Measurements from ENCODE around the gene MNX1. TPM values are rescaled to one million over a fixed set of nuclear protein-coding genes. Genes with fewer than 3 reads are reported as not detected.

MNX1 gene
- total RNA-seq, 1 donor = not detected

DNA sequence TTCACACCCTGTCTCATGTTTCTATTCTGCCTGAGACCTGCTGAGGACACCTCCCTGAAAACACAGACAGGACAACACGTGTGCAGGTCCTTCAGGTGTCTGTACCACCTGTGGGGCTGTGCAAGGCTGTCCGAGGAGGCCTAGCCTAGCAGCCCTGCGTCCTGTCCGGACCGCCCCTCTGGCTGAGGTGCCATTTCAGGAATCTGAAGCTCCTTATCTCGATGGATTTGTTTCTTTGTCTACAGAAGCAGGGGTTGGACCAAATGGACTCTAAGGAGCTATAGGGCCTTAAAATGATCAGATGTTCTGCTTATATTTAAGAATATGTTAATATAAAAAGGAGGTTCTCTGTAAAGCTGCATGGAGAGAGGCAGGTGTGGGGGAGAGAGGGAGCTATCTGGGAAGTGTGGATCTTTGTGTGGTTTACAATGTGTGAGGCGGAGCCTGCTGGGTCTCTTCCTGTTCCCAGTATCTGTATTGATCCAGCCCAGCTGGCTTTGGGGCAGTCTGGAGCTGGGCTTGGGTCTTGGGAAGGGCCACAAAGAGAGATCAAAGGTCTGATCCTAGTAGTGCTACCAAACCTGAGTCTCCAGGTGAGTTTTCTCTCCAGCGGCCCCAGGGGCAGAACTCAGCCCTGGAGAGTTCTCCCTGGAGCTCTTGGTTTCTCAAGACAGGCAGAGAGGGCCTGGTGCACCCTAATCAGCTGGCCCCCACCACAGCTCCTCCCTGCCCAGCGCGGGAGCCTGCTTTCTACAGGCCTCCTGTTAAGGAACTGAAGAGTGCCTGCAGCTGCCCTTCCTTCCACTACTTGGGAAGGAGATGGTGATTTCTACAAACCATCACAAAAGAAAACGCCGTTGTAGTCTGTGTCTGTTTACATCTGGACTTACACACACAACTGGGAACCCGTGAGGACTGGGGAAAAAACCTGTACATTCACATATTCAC, 3.4 kb upstream of the MNX1 start:
- Histone ChIP-seq H3K4me1 (ENCODE audit: insufficient read depth, low read length) (peaks cover 13% of the 10 kb centered on the region), H3K9me3 (ENCODE audit: low read depth, low read length) (no peaks in the 10 kb centered on the region), H3K4me3 (ENCODE audit: low read length) (no peak overlapping the region), H3K27me3 (ENCODE audit: insufficient read depth, low read length) (peaks cover 87% of the 10 kb centered on the region)

DNA sequence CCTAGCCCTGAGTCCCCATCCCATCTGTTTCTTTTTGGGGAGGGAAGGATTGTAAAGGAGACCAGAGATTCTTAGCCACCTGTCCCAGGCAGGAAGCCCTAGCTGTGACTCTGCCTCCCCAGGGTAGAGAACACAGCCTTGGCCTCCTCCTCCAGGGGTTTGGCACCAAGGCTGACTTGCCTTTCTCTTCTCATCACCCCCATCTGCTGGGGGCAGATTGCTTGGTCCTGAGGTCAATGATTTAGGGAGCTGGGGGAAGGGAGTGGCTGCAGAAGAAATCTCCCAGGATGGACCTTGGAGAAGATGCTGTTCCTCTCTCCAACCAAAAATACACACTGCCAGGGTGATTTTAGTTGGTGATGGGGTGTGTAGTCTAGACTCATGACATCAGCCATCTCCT, 2.6 kb upstream of the MNX1 start:
- Histone ChIP-seq H3K27me3 (ENCODE audit: insufficient read depth, low read length) (peaks cover 87% of the 10 kb centered on the region), H3K9me3 (ENCODE audit: low read depth, low read length) (no peaks in the 10 kb centered on the region), H3K4me1 (ENCODE audit: insufficient read depth, low read length) (peaks cover 13% of the 10 kb centered on the region), H3K4me3 (ENCODE audit: low read length) (no peak overlapping the region)

- H3K4me1 ChIP-seq (ENCODE audit: insufficient read depth, low read length) = peaks cover 13% of the 10 kb centered on the region
These were observed 1.7 kb upstream of the MNX1 start for GRCh38 chr7:157012113-157012547.

GRCh38 chr7:157011333-157012112, 1.1 kb upstream of the MNX1 start:
- Histone ChIP-seq H3K4me1 (ENCODE audit: insufficient read depth, low read length) (peaks cover 13% of the 10 kb centered on the region), H3K4me3 (ENCODE audit: low read length) (no peak overlapping the region), H3K9me3 (ENCODE audit: low read depth, low read length) (no peaks in the 10 kb centered on the region), H3K27me3 (ENCODE audit: insufficient read depth, low read length) (peaks cover 88% of the 10 kb centered on the region)

More at GRCh38 chr7:157012113-157012547, 1.7 kb upstream of the MNX1 start:
- Histone ChIP-seq H3K9me3 (ENCODE audit: low read depth, low read length) (no peaks in the 10 kb centered on the region), H3K4me3 (ENCODE audit: low read length) (no peak overlapping the region), H3K27me3 (ENCODE audit: insufficient read depth, low read length) (peaks cover 88% of the 10 kb centered on the region)

DNA sequence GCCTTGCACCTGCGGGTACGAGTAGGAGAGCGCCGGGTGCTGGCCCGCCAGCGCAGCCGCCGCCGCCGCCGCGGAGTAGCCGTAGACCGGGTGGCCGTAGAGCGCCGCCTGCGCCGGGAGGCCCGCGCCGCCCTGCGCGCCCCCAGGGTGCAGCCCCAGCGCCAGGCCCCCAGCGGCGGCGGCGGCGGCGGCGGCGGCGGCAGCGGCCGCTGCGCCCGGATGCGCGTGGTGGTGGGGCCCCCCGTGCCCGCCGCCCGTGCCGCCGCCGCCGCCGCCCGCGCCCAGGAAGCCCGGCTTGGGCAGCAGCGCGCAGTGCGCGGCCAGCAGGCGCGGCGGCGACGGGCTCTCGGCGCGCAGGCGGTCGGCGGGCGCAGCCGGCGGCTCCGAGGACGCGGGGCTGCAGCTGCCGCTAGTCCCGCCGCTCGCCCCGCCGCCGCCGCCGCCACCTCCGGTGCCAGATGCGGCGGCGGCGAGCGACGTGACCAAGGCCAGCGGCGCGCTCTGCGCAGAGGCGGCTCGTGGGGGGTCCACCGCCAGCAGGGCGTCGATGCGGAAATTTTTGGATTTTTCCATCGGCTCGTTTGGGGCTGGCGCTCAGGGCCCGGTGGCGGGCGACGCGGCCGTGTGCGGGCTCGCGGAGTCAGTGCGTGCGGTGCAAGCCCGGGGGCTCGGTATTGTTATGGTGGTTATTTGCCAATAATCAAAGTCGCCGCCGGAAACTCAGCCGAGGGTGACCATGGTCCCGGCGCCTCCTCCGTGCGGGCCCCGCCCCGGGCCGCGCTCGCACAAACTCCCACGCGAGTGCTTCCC, 480 bp downstream of the MNX1 start:
- Histone ChIP-seq H3K4me1 (ENCODE audit: insufficient read depth, low read length) (peaks cover 13% of the 10 kb centered on the region), H3K27me3 (ENCODE audit: insufficient read depth, low read length) (peaks cover 80% of the 10 kb centered on the region), H3K4me3 (ENCODE audit: low read length) (peak overlapping the region; percentile 24), H3K9me3 (ENCODE audit: low read depth, low read length) (no peaks in the 10 kb centered on the region)

- Histone ChIP-seq H3K4me3 (ENCODE audit: low read length) (no peak overlapping the region), H3K9me3 (ENCODE audit: low read depth, low read length) (no peaks in the 10 kb centered on the region), H3K4me1 (ENCODE audit: insufficient read depth, low read length) (peaks cover 13% of the 10 kb centered on the region), H3K27me3 (ENCODE audit: insufficient read depth, low read length) (peaks cover 79% of the 10 kb centered on the region)
These were observed 1.2 kb downstream of the MNX1 start for GRCh38 chr7:157009170-157009777.

DNA sequence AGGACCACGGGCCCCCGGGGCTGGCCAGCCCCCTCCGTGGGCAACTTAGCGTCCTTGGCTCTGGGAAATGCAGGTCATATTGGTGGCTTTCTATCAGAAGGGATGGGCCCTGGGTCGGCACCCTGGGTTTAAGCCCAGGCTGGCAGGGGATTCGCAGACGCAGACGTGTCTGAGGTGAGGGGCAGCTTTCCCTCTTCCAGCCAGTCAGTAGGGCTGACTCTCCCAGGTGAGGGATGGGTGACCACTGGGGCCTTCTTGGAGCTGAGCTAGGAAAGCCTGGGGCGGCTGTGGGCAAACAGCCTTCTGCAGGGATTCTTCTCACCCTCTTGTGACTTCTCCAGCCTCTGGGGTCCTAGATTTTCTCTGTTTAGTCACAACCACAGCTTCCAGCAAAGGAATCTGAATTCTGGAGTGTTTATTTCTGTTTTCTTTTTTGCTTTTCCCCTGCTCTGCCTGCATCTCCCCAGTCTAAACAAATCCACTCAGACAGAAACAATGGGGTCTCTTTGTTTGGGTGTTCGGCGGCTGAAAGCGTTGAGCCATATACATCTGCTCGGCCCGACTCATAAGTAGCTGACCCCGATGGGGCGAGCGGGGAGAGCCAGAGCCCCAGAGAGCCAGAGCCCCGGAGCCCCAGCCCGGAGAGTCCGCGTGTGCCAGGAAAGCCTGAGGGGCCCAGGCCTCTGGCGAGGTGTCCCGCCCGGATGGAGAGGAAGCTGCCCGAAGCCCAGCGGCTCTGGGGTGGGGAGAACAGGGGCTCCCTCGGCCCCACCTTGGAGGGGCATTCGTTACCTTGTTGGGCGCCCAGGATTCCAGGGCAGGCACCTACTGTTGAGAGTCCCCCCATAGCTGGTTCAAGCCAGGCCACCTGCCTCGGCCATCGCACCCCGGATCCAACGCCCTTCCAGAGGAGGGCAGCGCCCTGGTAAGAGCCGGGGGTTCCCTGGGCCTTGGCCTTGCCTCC, 2.0 kb downstream of the MNX1 start:
- Histone ChIP-seq H3K27me3 (ENCODE audit: insufficient read depth, low read length) (peaks cover 79% of the 10 kb centered on the region), H3K4me3 (ENCODE audit: low read length) (no peak overlapping the region), H3K9me3 (ENCODE audit: low read depth, low read length) (no peaks in the 10 kb centered on the region), H3K4me1 (ENCODE audit: insufficient read depth, low read length) (peaks cover 13% of the 10 kb centered on the region)

DNA sequence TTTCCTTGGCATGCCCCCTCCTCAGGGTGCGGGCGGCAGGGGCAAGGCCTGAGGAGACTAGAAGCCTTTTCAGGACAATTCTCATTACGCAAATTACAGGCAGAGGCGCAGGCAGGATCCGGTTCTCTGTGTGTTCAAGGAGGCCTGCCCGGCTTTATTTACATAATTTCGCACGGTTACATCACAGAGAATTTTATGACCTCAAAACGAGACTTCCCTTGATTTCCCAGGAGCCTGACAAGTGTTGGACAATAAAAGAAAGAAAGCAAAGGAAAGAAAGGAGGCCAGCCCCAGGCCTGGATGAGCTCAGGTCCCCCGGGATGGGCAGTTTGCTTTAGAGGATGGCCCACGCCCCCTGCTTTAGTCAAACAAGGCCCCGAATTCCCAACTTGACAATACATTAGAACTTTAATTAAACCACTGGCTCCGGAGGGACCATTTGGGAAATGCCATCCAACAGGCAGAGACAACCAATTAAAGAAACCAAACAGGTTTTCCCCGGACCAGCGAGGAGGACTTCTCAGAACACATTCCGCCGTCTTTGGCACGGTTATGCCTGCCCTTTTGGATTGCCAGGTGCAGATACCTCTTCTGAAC, 2.9 kb downstream of the MNX1 start:
- Histone ChIP-seq H3K9me3 (ENCODE audit: low read depth, low read length) (no peaks in the 10 kb centered on the region), H3K27me3 (ENCODE audit: insufficient read depth, low read length) (peaks cover 79% of the 10 kb centered on the region)

DNA sequence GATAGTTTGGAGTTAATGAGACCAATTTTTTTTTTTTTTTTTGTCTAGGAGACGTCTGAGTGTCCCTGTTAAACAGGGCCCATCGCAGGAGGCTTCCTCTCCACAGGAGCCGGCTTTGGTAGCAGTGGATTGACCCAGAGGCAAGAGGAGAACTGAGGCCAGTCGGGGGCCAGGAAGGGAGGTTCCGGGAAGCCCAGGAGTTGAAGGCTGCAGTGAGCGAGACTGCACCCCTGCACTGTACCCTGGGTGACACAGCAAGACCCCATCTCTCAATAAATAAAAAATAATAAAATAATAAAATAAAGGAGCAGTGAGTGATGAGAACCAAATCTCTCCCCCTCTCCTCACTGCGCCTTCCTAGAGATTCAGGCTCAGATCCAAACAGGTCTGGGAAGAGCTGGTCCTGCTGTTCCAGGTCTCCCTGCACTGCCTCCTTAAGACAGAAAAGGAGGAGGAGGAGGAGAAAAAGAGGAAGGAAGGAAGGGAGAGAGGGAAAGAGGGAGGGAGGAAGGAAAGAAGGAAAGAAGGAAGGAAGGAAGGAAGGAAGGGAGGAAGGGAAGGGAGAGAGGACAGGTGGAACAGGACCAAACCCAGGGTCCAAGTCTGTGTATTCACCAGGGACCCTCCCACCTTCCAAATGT, 3.5 kb downstream of the MNX1 start:
- Histone ChIP-seq H3K27me3 (ENCODE audit: insufficient read depth, low read length) (peaks cover 79% of the 10 kb centered on the region), H3K4me3 (ENCODE audit: low read length) (no peak overlapping the region), H3K4me1 (ENCODE audit: insufficient read depth, low read length) (peaks cover 19% of the 10 kb centered on the region), H3K9me3 (ENCODE audit: low read depth, low read length) (no peaks in the 10 kb centered on the region)

More for the DNA sequence above, 2.9 kb downstream of the MNX1 start:
- Histone ChIP-seq H3K4me3 (ENCODE audit: low read length) (no peak overlapping the region), H3K4me1 (ENCODE audit: insufficient read depth, low read length) (peaks cover 13% of the 10 kb centered on the region)

GRCh38 chr7:157006205-157006747, 4.2 kb downstream of the MNX1 start:
- Histone ChIP-seq H3K4me3 (ENCODE audit: low read length) (no peak overlapping the region), H3K9me3 (ENCODE audit: low read depth, low read length) (no peaks in the 10 kb centered on the region), H3K27me3 (ENCODE audit: insufficient read depth, low read length) (peaks cover 79% of the 10 kb centered on the region), H3K4me1 (ENCODE audit: insufficient read depth, low read length) (peaks cover 12% of the 10 kb centered on the region)

DNA sequence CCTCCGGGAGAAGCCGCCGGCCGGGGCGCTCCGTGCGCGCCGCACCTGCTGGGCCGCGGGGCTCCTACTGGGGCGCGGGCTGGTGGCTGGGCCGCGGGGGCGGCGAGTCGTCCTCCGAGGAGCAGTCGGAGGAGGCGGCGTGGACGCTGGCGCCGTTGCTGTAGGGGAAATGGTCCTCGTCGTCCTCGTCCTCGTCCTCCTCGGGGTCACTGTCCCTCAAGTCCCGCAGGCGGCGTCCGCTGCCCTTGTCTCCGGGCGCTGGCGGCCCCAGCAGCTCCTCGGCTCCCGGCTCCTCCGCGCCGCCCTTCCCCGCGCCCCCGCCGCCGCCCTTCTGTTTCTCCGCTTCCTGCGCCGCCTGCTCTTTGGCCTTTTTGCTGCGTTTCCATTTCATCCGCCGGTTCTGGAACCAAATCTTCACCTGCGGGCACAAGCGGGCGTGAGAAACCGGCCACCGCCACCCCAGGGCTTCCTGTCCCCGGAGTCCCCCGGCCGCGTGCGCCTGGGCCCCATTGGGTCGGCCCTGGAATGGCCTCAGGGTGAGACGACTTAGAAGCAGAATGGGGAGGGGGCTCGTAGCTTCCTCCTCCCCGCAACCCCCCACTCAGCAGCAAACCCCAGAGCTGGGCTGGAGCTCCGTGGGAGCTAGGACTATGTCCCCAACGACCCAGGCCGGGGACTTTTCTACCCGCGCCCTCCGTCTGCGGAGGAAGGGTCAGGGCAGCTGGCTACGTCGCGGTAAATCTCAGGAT, 4.8 kb downstream of the MNX1 start:
- H3K4me1 ChIP-seq (ENCODE audit: insufficient read depth, low read length) = peaks cover 11% of the 10 kb centered on the region
- H3K4me3 ChIP-seq (ENCODE audit: low read length) = no peak overlapping the region
- H3K27me3 ChIP-seq (ENCODE audit: insufficient read depth, low read length) = peaks cover 80% of the 10 kb centered on the region
- H3K9me3 ChIP-seq (ENCODE audit: low read depth, low read length) = no peaks in the 10 kb centered on the region
